ENCODE data around the gene ARPC2.
"Not testable (repeated sequence)": the region's sequence is repeated elsewhere in the genome, so short reads cannot be mapped to it uniquely, and the experiment has no call there.

ARPC2 gene

DNA sequence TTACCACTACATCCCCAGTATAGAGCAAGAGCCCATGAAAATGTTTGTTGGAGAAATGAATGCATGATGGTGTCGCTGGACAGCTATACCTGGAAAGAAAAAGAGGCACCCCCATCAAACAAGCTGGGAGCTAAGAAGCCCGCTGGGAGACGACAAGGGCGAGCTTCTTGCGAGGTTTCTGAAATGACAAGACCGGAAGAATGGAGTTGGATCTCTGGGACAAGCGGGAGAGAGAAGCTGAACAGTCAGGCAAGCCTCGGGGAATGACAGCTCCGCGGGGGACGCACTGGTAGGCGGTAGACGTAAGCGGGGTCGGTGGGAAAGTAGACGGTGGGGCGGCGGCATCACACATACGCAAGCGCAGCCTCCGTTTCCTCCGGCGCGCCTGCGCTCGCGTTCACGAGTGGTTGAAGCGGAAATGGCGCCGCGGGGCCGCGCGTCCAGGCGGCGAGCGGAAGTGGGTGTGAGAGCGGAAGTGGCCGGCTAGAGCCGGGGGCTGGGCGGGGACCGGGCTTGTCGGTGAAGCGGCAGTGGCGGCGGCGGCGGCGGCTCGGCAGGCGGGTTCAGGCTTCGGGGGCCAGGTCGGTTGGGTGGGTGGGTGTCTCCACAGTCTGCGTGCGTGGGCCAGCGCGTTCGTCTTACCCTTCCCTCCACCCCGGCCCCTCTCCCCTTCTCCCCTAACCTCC, at the start of gene ARPC2:
ARPC2 (plus strand) TSS at position 516 of the 686 bp plus-strand sequence. CDS start 282 bp downstream, outside the sequence.
- peaks cover 18% of the 10 kb centered on the region for H3K4me1 ChIP-seq (ENCODE audit: insufficient read depth, low read length)
- peak within 1 kb of the TSS; percentile 98 for H3K9ac ChIP-seq (ENCODE audit: low read depth, low read length)
- H3K9me3 ChIP-seq (ENCODE audit: control insufficient read depth, insufficient read depth, low read length), result no peaks in the 10 kb centered on the region
- peaks cover 4% of the 10 kb centered on the region; the same call in 1 of the 2 replicates for H3K36me3 ChIP-seq (ENCODE audit: insufficient read depth, low read length)

DNA sequence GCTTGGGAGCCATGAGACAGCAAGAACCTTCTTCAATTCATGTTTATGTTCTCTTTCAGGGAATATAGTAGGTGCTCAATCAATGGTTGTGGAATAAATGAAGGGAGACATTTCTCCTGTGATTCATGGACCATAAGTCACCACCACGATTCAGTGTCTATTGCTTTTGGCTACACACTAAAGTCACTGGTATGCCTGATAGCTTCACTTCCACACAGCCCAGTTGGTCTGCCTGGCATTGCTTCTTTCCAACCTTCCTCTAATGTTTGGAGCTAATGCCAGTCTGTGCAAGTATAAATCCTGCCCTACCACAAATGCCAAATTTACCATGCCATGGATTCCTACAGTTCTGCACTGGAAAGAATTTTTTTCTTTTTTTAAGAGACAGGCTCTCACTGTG, 49.0 kb upstream of the ARPC2 start:
- H3K36me3 ChIP-seq (ENCODE audit: insufficient read depth, low read length), result no peaks in the 10 kb centered on the region
- no peak overlapping the region for H3K9ac ChIP-seq (ENCODE audit: low read depth, low read length)
- H3K9me3 ChIP-seq (ENCODE audit: control insufficient read depth, insufficient read depth, low read length), result no peaks in the 10 kb centered on the region
- H3K4me1 ChIP-seq (ENCODE audit: insufficient read depth, low read length), result peaks cover 9% of the 10 kb centered on the region

DNA sequence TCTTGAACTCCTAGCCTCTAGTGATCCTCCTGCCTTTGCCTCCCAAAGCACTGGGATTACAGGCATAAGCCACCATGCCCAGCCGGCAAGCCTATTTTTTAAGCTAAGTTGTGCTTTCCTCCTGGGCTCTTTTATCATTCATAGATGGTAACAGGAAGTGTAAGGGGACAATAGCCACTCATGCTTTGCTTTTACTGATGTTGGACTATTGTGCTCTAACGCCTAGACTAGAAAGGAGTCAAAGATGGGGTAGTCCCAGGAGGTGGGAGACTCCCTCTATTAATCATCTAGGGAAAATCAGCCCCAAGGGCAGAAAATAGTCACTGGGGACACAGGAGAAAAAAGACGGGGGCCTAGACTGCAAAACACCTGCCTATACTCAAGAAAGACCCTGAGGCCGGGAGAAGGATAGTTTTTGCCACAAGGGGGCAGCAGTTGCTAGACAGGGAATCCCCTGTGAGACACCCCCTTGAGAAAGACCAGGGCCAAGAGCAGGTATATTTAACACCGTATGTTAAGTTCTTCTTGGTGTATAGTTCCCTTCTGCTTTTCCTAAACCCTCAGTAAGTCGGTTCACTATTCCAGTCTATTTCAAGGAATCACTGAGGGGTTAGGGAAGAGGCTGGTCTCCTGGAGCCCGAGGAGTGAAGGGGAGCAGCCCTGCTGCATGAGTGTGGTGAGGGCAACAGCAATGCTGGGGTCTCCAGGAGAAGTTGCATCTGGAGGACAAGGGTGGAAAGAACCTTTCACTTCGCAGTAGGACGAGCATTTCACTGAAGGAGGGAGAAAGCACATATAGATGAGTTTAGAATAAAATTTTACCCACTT, 48.1 kb upstream of the ARPC2 start:
- Histone ChIP-seq H3K36me3 (ENCODE audit: insufficient read depth, low read length) (no peaks in the 10 kb centered on the region), H3K9ac (ENCODE audit: low read depth, low read length) (no peak overlapping the region), H3K4me1 (ENCODE audit: insufficient read depth, low read length) (peaks cover 9% of the 10 kb centered on the region), H3K9me3 (ENCODE audit: control insufficient read depth, insufficient read depth, low read length) (no peaks in the 10 kb centered on the region)

DNA sequence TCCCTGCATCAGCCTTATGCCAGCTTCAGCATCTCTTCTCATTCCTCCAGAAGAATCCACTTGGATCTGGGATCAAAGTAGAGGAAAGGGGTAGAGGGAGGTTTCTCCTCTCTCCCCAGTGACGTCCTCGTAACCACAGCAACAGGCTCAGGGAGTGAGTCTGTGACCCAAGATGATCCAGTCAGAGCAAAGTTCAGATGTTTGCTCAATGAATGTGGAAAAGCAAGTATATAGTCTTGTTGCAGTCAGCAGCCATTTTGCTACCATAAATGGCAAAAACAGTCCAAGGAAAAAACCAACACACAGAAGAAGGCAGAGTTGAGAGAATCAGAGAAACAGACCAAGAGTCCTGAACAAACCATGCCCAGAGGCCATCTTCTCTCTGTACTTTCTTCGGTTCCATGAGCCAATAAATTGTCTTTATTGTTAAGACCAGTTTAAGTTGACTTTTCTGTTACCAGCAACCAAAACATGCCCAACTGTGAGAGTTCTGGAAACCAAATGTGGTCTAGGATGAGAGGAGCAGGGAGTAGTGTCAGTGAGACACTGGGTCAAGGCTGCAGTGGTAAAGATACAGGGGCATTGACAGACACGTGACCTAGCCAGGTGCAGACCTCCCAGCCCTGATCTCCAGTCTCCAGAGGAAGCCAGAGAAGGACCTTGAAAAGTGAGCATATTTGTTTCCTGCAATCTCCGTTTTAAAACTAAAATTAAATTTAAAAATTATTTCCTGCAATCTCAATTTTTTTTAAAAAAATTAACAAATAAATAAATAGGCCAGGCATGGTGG, 47.0 kb upstream of the ARPC2 start:
- H3K36me3 ChIP-seq (ENCODE audit: insufficient read depth, low read length), result no peaks in the 10 kb centered on the region

DNA sequence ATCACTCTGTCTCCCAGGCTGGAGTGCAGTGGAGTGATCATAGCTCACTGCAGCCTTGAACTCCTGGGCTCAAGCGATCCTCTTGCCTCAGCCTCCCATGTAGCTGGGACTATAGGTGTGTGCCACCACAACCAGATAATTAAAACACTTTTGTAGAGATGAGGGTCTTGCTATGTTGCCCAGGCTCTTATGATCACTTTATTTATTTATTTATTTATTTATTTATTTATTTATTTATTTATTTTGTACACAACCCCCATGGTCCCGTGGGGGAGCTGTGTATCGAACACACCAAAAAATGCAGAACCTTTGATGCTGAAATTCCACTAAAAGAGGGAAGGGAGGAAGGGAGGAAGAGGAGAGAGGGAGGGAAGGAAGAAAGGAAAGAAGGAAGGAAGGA, 45.2 kb upstream of the ARPC2 start:
- H3K36me3 ChIP-seq (ENCODE audit: insufficient read depth, low read length); H3K9me3 ChIP-seq (ENCODE audit: control insufficient read depth, insufficient read depth, low read length); H3K9ac ChIP-seq (ENCODE audit: low read depth, low read length); H3K4me1 ChIP-seq (ENCODE audit: insufficient read depth, low read length): not testable (repeated sequence)

More for the DNA sequence above, 47.0 kb upstream of the ARPC2 start:
- H3K9ac ChIP-seq (ENCODE audit: low read depth, low read length), result no peak overlapping the region
- H3K4me1 ChIP-seq (ENCODE audit: insufficient read depth, low read length), result peaks cover 9% of the 10 kb centered on the region
- no peaks in the 10 kb centered on the region for H3K9me3 ChIP-seq (ENCODE audit: control insufficient read depth, insufficient read depth, low read length)

DNA sequence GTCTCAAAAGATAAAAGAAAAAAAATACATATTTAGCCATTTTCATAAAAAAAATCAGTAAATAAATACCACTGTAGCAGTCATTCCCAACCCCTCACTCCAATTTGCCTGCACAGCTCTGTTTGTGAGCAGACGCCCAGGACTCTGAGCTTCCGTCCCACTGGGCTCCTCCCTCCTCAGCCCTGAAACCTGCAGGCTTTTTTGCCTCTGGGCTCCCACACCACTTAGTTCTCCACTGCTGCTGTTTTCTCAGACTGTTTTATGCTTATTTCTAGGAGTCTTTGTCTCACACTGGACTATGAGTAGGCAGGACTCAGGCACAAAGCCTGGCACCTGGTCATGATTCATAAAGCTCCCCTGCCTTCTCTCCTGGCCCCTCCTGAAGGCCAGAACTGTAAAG, 44.1 kb upstream of the ARPC2 start:
- Histone ChIP-seq H3K36me3 (ENCODE audit: insufficient read depth, low read length) (no peaks in the 10 kb centered on the region), H3K9me3 (ENCODE audit: control insufficient read depth, insufficient read depth, low read length) (no peaks in the 10 kb centered on the region), H3K4me1 (ENCODE audit: insufficient read depth, low read length) (peaks cover 5% of the 10 kb centered on the region), H3K9ac (ENCODE audit: low read depth, low read length) (no peak overlapping the region)

DNA sequence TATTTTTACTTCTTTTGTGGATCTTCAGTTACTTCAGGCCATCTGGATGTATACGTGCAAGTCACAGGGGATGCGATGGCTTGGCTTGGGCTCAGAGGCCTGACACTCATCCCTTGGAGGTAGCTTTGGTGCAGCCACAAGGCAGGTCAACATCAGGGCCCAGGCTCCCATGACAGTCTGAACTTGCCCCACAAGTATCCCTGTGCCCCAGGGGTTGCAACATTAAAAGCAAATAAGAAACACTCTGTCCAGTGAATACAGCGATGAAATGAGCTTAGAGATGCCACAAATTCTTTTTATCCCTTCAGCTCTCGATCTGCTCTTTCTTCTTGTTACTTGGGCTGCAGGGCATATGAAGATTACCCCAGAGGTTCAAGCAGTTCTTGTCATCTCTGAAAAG, 37.2 kb upstream of the ARPC2 start:
- Histone ChIP-seq H3K9me3 (ENCODE audit: control insufficient read depth, insufficient read depth, low read length) (no peaks in the 10 kb centered on the region), H3K4me1 (ENCODE audit: insufficient read depth, low read length) (no peaks in the 10 kb centered on the region), H3K9ac (ENCODE audit: low read depth, low read length) (no peak overlapping the region), H3K36me3 (ENCODE audit: insufficient read depth, low read length) (no peaks in the 10 kb centered on the region)

DNA sequence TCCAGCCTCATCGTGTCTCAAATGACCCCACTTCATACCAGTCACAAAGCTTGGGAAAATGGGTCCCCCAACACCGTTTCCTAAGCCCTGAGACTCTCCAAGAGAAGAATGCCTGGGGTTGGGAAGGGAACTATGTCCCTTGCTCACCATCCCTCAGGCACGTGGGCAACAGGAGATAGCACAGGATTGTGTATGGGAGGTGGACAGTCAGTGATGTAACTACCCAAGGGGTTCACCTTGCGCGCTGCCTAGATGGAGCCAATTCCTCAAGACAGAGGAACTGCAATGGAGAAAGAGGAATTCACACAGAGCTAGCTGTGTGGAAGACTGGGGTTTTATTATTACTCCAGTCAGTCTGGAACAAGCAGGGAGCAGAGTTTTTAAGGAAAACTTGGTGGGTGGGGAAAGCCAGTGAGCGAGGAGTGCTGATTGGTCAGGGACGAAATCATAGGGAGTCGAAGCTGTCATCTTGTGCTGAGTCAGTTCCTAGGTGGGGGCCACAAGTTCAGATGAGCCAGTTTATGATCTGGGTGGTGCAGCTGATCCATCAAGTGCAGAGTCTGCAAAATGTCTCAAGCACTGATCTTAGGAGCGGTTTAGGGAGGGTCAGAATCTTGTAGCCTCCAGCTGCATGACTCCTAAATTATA, 36.4 kb upstream of the ARPC2 start:
- Histone ChIP-seq H3K9me3 (ENCODE audit: control insufficient read depth, insufficient read depth, low read length) (no peaks in the 10 kb centered on the region), H3K9ac (ENCODE audit: low read depth, low read length) (no peak overlapping the region), H3K36me3 (ENCODE audit: insufficient read depth, low read length) (no peaks in the 10 kb centered on the region), H3K4me1 (ENCODE audit: insufficient read depth, low read length) (no peaks in the 10 kb centered on the region)

DNA sequence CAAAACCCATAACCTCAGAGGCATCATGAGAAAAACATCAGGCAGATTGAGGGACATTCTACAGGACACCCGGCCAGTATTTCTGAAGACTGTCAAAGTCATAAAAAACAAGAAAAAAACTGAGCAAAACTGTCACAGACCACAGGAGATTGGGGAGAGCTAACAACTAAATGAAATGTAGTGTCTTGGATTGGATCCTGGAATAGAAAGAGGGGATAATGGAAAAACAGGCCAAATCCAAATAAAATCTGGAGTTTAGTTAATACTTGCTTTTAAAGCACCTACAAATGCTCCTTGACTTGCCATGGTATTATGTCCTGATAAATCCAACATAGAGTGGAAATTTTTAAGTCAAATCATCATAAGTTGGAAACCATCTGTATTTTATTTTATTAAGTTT, 32.7 kb upstream of the ARPC2 start:
- no peak overlapping the region for H3K9ac ChIP-seq (ENCODE audit: low read depth, low read length)
- H3K9me3 ChIP-seq (ENCODE audit: control insufficient read depth, insufficient read depth, low read length), result no peaks in the 10 kb centered on the region
- H3K4me1 ChIP-seq (ENCODE audit: insufficient read depth, low read length), result no peaks in the 10 kb centered on the region; the same call in 1 of the 2 replicates
- no peaks in the 10 kb centered on the region for H3K36me3 ChIP-seq (ENCODE audit: insufficient read depth, low read length)

DNA sequence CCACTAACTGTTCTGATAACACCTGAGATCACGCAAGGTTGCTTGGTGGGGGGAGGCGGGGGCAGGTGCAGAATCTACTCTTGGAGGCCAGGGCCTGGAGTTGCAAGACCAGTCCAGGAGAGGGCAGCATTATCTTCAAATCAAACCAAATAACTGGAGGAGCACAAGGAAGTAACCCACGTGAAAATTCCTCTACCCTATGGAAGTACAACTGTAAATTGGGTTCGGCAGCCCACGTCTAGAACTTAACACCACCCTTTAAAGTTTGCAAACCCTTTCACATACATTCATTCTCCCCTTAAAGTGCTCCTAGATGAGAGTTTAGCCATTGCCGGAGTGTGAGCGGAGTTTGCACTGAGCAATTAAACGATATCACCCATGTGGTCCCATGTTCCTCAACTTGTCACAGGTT, 30.6 kb upstream of the ARPC2 start:
- no peak overlapping the region for H3K9ac ChIP-seq (ENCODE audit: low read depth, low read length)
- H3K36me3 ChIP-seq (ENCODE audit: insufficient read depth, low read length), result no peaks in the 10 kb centered on the region
- H3K9me3 ChIP-seq (ENCODE audit: control insufficient read depth, insufficient read depth, low read length), result no peaks in the 10 kb centered on the region
- no peaks in the 10 kb centered on the region; the same call in 1 of the 2 replicates for H3K4me1 ChIP-seq (ENCODE audit: insufficient read depth, low read length)

DNA sequence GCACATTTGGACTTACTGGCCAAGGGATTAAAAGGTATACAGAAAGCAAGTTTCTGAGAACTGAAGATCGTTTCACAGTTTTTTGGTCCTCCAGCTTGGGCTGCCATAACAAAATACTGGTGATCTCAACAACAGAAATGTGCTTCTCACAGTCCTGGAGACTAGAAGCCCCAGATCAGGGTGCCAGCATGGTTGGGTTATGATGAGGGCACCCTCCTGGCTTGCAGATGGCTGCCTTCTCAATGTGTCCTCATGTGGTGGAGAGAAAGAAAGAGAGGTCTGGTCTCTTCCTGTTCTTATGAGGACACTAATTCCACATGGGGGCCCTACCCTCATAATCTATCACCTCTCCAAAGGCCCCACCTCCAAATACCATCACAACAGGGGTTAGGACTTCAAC, 30.1 kb upstream of the ARPC2 start:
- Histone ChIP-seq H3K9ac (ENCODE audit: low read depth, low read length) (no peak overlapping the region), H3K36me3 (ENCODE audit: insufficient read depth, low read length) (no peaks in the 10 kb centered on the region), H3K9me3 (ENCODE audit: control insufficient read depth, insufficient read depth, low read length) (no peaks in the 10 kb centered on the region), H3K4me1 (ENCODE audit: insufficient read depth, low read length) (no peaks in the 10 kb centered on the region; the same call in 1 of the 2 replicates)

DNA sequence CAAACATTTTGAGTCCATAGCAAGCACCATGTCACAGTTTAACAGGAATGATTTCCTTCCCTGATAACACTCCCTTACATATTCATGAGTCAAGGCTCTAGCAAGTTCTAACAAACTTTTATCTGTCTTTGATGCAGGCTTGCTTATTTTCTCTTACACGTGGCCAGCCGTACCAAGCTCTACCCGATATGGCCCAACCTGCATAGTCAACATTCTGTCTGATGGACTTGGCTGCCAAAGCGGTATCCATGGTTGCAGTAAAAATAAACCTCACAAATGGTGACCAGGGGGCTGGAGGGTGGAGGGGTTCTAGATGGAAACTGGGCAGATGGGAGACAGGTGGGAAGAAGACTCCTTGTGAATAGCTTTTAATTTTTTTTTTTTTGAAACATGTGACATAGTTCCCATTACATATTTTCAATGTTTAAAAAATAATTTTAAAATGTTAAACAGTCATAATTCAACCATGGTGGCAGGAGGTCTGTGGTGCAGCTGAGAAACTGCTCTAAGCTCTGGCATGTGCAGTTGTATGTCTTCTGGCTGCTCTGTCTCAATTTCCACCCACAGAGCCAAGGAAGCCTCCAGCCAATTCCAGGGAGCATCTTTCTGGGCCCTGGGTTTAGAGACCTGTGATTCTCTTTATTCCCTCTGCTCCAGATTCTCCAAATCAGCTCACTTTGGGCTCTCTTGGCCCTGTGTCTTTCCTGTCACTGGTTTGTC, 29.5 kb upstream of the ARPC2 start:
- H3K4me1 ChIP-seq (ENCODE audit: insufficient read depth, low read length), result peaks cover 1% of the 10 kb centered on the region; the same call in 1 of the 2 replicates
- no peak overlapping the region for H3K9ac ChIP-seq (ENCODE audit: low read depth, low read length)
- H3K9me3 ChIP-seq (ENCODE audit: control insufficient read depth, insufficient read depth, low read length), result no peaks in the 10 kb centered on the region
- no peaks in the 10 kb centered on the region for H3K36me3 ChIP-seq (ENCODE audit: insufficient read depth, low read length)

DNA sequence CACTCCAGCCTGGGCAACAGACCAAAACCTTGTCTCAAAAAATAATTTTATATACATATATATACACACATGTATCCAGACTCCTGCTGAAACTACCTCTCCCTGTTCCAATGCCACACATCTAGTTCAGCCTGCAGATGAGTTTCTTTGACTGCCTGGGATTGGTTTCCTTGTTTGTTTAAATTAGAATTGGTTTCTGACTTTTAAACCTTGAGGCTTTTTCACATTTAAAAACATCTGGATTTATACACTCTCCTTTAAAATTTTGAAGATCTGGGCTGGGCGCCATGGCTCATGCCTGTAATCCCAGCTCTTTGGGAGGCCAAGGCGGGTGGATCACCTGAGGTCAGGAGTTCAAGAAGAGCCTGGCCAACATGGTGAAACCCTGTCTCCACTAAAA, 28.5 kb upstream of the ARPC2 start:
- no peak overlapping the region for H3K9ac ChIP-seq (ENCODE audit: low read depth, low read length)
- H3K9me3 ChIP-seq (ENCODE audit: control insufficient read depth, insufficient read depth, low read length), result no peaks in the 10 kb centered on the region
- H3K36me3 ChIP-seq (ENCODE audit: insufficient read depth, low read length), result no peaks in the 10 kb centered on the region
- H3K4me1 ChIP-seq (ENCODE audit: insufficient read depth, low read length), result peaks cover 2% of the 10 kb centered on the region; the same call in 1 of the 2 replicates

Data from ES-I3 (cell line).